T-helper 1 cell (primary cell): ENCODE results near the gene SORCS2.
"Not testable (repeated sequence)": the region's sequence is repeated elsewhere in the genome, so short reads cannot be mapped to it uniquely, and the experiment has no call there.

Experiments used
- DNase-seq, 5 donors: peaks; one replicate each; pipeline ENCODE4 v3.0.0-alpha.2; 2012 to 2020

SORCS2 gene

DNA sequence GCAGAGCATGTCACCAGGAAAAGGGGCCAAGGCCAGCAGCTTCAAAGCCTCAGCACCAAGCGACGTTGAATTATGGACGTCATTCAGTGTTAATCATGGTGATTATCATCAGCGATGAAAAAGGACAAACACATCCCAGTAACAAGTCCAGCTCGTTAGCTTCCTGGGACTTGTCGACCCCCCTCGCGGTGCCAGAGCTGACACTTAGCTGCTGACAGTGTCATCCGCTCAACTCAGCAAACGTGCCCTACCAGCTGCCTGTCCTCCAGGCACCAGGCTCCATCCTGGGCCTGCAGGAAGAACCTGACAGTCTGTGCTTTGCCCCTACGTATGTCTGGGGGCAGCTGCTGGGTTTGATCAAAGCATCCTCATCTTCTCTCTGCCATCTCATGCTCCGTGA, 379.4 kb downstream of the SORCS2 start:
- DNase-seq, result no peak

DNA sequence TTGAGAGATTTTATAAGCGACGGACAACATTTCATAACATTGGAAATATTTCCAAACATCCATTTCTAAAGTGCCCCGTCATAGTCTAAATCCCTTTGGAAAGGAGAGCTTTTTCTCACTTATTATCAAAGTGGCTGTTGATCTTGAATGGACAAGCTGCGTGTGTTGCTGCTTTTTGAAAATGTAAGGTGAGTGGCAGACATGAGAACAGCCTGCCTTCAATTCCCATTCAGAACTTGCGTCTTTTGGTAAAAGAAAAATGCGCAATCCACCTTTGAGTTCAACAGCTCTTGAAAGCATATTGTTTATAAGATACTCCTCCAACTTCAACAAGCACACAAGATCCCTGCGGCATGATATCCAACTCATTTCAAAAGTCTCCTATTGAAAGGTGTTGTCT, 380.6 kb downstream of the SORCS2 start:
- no peak for DNase-seq

DNA sequence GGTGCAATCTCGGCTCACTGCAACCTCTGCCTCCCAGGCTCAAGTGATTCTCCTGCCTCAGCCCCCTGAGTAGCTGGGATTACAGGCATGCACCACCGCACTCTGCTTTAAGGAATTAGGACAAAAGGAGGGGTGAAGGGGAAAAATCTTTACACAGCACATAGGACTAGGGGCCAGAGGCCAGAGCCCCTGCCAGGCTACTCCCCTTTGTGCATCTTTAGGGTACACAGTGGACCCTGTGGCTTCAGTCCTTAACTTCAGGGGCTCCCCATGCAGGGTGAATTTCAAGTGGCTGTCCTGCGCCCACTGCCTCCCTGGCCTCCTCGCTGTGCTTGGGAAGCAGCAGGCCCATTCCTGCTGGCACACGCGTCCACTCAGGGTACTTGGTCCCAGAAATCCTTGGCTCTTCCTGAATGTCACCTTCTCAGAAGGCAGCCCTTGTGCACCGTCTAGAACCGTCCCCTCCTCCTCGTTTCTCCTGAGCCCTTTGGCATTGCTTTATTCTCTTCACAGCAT, 381.3 kb downstream of the SORCS2 start:
- no peak for DNase-seq

DNA sequence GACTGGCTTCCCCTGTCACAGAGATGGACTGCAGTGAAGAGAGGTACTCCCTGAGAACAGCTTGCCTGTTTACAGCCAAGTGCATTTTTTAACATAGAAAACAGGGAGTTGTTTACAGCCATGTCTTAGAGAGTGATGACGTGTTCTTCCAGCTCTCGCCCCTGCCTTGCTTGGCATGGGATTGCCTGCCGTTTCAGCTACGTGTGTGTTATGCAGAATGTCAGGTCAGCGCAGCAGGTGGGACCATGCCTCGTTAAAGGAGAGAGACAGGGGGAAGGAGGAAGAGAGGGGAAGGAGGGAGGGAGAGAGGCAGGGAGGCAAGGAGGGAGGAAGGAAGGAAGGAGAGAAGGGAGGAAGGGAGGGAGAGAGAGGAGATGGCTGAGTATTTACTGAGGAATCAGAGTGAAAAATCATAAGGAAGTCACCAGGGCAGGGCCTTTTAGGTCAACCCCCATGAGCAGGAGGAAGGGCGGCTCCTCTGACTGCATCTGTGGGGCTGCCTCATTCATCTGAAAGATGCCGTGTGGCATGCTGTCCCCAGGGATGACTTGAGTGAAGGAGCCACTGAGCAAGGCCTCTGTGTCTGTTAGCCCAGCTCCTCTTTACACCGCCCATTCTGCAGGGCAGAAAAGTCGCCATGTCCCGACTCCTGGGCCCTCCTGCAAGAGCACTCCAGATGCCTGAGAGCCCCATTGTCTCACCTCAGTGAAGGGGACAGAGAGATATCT, 382.1 kb downstream of the SORCS2 start:
- no peak for DNase-seq

DNA sequence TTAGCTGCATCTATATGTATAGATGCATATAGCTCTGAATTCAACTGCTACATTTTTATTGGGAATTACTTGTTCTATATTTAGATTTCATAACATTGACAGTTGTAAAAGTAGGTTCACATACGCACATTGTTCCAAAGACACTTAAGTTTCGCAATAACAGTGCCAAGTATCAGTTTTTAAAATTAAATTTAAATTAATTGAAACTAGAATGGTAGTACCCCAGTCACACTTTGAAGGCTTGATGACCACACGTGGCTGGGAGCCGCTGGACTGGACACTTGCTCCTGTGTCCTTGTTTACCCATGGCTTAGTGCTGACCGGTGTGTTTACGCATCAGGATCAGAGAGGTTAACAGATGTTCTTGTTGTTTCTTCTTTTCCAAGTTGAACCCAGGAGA, 383.1 kb downstream of the SORCS2 start:
- DNase-seq, result no peak

DNA sequence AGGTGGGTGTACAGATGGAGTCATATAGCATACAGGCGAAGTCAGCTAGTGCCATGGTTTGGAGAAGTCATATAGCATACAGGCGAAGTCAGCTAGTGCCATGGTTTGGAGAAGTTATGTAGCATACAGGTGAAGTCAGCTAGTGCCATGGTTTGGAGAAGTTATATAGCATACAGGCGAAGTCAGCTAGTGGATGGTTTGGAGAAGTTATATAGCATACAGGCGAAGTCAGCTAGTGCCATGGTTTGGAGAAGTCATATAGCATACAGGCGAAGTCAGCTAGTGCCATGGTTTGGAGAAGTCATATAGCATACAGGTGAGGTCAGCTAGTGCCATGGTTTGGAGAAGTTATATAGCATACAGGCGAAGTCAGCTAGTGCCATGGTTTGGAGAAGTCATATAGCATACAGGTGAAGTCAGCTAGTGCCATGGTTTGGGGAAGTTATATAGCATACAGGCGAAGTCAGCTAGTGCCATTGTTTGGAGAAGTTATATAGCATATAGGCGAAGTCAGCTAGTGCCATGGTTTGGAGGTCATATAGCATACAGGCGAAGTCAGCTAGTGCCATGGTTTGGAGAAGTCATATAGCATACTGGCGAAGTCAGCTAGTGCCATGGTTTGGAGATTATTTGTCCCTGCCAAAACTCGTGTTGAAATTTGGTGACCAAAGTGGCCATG, 385.2 kb downstream of the SORCS2 start:
- not testable (repeated sequence) for DNase-seq

DNA sequence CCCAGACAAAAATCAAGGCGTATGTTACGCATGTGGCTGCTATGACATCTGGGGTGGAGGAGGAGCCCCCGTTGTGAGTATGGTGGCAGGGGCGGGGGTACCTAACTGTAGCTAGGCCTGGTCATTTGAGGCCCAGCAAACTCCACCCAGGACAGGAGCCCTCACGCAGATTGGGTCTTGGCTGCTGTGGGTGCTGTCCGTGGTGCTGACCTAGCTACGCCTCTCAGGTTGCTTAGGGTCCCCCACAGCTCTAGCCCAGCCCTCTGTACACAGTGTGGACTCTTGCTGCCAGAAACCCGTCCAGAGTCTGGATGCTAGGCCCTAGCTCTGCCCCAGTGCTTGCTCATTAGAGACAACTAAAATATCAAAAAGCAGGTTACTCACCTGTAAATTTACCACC, 389.1 kb downstream of the SORCS2 start:
- DNase-seq, result no peak

DNA sequence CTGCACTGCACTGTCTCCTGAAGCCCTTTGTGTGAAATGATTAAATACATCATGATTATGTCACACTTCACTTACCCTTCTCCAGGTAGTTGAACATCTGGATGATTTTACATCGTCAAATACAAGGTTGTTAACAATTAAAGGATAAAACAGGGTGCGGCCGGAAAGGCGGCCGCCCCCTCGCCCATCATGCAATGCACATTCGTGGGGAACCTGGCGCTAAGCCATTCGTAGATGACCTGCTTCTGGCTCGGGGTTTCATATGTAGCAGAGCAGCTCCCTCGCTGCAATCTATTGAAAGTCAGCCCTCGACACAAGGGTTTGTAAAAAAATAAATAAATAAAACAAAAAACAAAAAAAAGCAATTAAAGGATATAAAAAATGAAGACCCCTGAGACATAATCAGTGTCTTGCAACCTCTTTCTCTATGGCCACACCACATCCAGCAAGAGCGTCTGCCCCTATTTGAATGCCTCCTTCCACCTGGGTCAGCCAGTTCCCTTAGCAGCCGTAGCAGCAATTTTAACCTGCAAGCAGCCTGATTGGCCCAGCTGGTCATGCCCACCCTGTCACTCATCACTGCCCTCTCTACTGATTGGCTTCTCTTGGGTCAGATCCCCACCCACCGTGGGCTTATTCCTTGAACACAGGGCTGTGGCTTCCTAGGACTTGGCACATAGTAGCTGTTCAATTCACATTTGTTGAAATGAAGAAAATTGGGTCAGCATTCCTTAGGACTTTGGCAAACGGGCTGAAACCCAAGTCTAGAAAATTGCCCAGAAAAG, 390.2 kb downstream of the SORCS2 start:
- no peak for DNase-seq

DNA sequence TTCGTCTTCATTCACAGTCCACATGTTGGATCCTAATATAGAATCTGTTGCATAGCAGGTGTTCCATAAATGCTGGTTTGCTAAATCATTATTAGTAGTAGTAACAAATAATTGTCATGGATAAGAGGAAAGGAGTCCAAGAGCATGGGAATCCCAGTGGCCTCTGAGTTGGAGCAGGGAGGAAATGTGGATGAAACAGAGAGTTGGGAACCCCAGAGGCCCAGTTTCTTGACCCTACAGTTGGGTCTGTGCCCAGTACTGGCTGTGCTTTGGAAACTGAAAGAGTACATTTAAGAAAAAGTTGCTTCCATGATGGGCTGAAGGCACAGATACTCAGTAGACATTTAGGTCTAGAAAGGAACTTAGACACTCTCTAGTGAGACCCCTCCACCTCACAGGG, 391.8 kb downstream of the SORCS2 start:
- no peak for DNase-seq

DNA sequence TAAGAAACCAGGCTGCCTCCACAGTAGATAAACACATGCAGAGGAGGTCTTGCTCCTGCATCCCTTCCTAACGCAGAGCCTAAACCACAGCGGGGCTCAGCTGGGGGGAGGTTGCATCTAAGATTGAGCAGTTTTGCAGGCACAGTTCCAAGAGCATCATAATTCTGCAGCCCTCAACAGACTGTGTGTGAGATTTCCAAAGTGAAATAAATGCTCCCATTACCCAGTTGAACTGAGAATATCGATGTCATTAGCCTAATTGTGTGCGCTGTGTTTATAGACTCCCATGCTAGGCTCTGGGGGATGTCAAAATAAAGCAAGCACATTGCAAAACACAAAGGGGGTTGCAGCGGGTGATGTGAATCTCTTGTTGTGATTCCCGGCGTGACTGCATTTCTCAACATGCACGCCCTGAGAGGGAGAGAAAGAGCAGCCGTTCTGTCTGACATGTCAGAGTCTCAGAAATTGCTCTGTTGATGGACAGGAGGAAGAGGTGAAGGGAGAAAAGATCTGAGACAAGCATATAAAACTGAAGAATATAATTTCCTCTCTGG, 392.3 kb downstream of the SORCS2 start:
- DNase-seq, result no peak

DNA sequence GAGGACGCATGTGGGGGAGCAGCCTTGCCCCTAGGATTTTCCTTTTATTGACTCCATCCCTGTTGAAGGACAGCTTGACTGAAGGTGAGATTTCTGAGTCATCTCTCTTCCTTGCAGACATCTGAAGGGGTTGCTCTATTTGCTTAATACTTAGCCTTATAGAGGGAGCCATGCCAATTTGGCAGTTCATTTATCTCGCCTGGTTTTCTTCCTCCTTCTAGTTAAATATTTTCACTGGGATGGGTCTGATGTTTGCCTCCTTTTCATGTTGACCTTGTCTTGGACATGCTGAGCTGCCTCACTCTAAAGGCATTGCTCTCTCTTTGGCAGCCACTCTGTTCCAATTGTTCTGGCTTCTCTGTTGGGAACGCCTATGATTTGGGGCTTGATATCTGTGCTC, 393.4 kb downstream of the SORCS2 start:
- DNase-seq, result no peak

DNA sequence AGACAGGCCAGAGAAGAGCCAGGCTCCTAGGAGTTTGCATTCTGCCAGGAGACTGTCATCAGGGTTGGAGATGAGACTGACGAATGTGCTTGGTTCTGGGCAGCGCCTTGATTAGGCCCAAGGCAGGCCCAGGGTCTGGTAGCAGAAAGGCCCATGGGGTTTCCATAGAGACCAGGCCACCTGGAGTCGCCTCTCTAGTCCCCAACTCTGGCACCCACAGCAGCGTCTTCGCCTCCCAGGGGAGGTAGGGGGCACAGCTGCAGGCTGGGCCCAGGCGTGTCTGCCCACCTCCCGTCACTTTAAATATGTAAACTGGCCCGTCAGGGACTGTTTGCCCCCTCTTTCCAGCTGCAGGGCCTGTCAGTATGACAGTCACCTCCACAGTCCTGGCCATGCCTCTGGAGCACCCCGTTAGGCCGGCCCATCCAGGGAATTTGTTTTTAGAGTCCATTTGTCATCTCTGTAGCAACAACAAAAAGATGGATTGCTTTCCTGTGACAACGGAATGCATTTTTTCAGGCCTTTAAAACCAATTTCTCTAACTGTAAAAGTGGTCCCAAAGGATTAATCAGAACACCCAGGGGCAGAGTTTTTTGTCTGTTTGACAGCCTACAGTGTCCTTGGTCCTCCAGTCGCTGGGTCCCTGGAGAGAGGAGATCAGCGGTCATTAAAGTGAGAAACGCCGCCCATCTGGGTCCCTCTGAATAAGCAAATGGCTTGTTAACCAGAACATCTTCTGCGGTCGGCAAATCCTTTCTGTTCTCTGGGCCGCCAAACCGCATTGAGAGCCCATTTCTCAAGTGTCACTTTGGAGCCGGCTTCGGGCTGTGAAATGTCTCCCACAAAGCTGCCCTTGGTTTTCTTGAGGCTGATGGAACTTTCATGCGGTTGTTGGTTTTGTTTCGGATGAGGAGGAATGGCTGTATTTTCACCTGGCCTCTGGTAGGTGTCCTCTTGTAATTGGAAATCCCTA, 395.4 kb downstream of the SORCS2 start:
- DNase-seq, result no peak

DNA sequence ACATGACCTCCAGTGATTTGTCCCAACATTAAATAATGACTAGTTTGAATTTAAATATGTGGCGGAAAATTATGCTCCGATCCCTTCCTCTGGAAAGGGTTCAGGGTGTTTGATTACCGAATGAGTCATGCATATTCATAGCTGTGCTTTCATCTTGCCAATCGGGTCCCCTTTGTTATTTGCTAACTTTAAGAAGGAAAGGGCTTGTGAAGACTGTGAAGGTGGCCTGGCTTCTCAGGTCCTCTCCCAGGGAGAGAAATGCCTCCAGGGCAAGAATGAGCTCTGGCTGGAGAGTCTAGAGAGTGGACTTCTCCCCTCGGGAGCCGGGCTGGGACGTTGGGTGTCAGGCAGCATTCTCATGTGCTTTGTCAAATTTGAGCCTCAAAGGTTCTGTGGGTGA, 397.9 kb downstream of the SORCS2 start:
- DNase-seq, result no peak

DNA sequence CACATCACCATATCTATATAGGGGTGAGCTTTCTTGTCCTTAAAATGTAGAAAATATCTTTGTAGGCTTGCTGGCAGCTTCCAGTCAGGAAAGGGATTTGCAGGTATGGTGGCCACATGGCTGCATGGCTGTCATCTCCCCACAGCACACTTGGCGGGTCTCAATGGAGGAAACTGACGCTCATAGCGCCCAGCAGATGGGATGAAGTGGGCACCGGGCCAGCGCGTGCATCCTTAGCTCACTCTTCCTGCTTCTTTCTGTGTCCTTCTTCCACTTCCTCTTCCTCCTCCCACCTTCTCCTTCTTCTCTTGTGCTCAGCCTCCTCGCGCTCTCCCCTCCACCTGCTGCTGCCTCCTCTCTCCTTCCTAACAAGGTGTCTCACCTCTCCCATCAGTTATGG, 398.6 kb downstream of the SORCS2 start:
- no peak for DNase-seq

DNA sequence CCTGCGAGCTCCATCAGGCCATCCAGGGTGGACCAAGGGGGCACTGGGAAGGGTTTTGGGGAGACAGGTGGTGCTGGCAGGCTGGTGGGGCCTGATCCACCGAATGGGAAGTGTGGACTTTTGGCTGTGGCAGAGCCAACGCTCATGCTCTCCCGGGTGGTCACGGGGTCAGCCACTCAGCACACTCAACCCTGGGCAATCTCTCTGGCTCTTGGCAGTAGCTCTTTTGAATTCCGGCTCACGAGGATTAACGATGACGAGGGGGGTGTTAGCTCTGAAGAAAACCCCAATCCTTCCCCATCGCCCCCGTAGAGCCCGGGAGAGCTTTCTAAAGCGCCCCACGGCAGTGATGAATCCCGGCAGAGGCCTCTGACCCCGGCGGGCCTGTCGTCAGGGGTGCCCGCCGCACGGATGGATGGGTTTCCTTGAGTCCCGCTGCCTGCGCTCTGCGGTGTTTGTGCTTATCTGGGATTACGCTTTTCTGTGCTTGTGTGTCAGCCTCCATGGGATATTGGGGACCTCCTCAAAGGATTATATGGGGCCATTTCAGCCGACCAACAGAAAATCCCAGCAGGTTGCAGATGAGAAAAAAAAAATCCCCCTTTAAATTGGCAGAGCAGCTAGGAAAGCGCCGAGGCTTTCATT, 399.2 kb downstream of the SORCS2 start:
- DNase-seq, result no peak

DNA sequence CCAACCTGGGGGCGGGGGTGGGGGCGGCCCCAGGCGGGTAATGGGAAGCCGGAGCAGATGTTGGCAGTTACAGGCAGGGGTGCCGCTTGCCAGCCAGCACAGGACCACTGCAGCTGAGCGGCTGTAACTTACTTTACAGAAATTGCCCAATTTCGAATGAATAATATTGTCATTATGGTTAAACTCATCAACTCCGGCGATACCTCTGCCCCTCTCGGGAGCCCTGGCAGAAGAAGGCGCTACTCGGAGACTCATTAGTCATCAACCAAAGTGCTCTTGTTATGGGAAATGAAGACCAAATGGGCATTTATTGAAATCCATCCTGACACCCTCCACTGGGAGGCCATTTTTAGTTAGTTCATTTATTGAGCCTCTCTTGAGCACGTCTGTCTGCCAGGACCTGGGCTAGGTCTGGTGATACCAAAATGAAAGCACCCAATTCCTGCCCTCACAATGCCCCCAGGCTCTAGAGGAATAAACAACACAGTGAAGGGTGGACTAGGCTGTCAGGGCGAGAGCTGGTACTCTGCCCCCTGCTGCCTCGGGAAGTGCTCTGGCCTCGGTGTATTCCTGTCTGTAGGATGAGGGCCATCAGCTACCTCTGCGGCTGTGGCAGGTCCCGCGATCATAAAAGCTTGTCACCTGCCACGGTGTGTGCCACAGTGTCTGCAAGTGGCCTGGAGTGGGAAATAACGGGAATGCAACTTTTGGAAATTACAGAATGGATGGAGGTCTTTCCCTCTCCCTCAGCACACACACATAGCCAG, 401.5 kb downstream of the SORCS2 start:
- no peak for DNase-seq

DNA sequence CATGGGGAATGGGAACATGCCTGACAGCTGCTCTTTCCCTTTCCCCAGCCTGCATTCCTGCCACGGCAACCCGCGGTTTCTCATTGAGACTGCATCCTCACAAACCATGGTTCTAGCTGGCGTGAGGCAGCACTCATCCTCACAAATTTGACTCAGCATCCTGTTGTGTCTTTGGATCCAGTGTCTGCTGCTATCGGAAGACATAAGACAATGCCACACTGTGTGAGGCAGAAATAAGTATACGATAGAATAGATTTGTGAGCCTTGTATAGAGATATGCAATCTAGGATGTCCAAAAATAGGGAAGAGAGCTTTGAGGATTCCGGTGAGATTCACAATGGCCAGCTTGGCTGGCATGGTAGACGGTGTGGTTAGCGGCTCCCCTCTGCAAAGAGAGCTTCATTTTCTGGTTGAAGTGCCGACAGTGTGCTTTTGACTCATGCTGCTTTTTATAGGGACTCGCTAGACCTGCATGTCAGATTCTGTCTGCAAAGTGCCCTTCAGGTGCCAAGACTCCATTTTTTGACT, 403.7 kb downstream of the SORCS2 start:
- DNase-seq, result no peak

DNA sequence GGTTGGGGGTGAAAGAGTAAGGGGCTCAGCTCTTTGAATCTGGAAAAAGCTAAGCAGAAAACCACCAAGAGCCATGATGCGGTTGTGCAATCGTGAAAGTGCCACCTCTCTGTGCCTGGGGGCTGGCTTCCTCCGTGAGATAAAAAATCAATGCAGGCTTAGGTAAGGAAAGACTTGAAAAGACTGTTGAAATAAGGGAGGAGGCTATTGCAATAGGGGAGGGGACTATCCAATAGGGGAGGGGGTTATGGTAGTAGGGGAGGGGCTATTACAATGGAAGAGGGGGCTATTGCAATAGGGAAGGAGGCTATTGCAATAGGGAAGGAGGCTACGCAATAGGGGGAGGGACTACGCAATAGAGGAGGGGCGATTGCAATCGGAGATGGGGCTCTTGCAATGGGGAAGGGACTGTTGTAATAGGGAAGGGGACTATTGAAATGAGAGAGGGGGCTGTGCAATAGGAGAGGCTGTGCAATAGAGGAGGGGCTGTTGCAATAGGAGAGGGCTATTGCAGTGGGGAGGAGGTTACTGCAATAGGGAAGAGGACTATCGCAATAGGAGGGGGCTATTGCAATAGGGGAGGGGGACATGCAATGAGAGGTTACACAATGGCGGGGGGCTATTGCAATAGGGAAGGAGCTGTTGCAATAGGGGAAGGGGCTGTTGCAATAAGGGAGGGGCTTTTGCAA, 404.7 kb downstream of the SORCS2 start:
- no peak for DNase-seq

DNA sequence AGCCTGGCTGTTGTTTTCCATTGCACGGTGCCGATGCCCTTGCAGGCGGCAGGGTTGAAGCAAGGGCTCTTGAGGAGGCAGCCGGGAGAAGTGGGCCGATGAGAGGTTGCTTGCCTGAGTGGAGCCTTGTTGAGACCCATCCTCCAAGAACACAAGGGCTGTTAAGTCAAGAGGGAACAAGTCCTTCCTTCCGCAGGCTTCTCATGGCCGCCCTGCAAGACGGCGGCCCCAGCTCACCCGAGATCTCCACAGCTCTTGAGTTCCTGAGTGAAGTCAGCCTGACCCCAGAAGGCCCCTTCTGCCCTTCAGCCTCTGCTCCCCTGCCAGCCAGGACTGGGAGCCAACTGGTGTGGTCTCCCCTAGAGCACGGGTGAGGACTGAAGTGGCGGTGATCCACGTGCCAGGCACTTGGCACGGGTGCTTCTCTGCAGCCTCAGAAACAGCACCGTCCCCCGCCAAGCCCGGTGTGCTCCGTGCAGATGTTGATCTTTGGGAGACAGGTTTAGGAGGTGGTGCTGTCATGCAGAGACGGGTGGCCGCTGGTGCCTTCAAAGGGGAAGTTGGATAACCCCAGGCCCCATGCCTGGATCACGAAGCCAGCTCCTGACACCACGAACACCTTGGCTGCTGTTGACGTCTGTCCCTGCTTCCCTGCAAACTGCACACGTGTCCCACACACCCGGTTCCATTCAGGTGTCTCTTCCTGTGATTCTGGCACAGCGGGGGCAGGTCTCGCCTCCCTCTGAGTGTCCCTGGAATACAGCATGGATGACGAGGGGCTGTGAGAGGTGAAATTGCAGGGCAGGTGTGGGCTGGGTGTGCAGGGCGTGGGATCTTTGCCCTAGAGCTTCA, 406.8 kb downstream of the SORCS2 start:
- no peak for DNase-seq
